ENCODE measurements around the gene NRTN. TPM values are rescaled to one million over a fixed set of nuclear protein-coding genes. Genes with fewer than 3 reads are reported as not detected.

The NRTN gene
- total RNA-seq: 1.7 to 2.8 TPM (median 2.4 TPM) in 3 replicates

GRCh38 chr19:5804516-5805461 is at the start of gene NRTN:
NRTN (plus strand) TSS chr19:5805067; CDS start chr19:5824166, 19,099 bp downstream.
- Mint-ChIP-seq H3K27ac (peak within 1 kb of the TSS; percentile 50), H3K36me3 (no peaks in the 10 kb centered on the region), H3K9me3 (no peaks in the 10 kb centered on the region), H3K4me3 (peak within 1 kb of the TSS; percentile 60), H3K4me1 (peaks cover 20% of the 10 kb centered on the region), H3K27me3 (ENCODE audit: low read depth) (peaks cover 46% of the 10 kb centered on the region)
- no peak for TF ChIP-seq CTCF (IDR thresholded peaks at IDR 0.05; ENCODE audit: unreplicated experiment)
- no peak for DNase-seq (ENCODE audit: low spot score in 2 of 2, unreplicated experiment in 2 of 2)

GRCh38 chr19:5762608-5763217 is 42.2 kb upstream of the NRTN start:
- DNase-seq (ENCODE audit: low spot score in 2 of 2, unreplicated experiment in 2 of 2): no peak
- Mint-ChIP-seq H3K36me3 (no peaks in the 10 kb centered on the region), H3K9me3 (no peaks in the 10 kb centered on the region), H3K27me3 (ENCODE audit: low read depth) (peaks cover 2% of the 10 kb centered on the region), H3K27ac (no peak overlapping the region), H3K4me1 (no peaks in the 10 kb centered on the region), H3K4me3 (no peak overlapping the region)
- TF ChIP-seq CTCF (IDR thresholded peaks at IDR 0.05; ENCODE audit: unreplicated experiment): no peak

- Mint-ChIP-seq H3K36me3 (no peaks in the 10 kb centered on the region), H3K27me3 (ENCODE audit: low read depth) (no peaks in the 10 kb centered on the region), H3K27ac (no peak overlapping the region), H3K4me3 (no peak overlapping the region), H3K4me1 (no peaks in the 10 kb centered on the region), H3K9me3 (no peaks in the 10 kb centered on the region)
- TF ChIP-seq CTCF (IDR thresholded peaks at IDR 0.05; ENCODE audit: unreplicated experiment): no peak
- no peak for DNase-seq (ENCODE audit: low spot score in 2 of 2, unreplicated experiment in 2 of 2)
Observed at GRCh38 chr19:5765220-5765619, 39.6 kb upstream of the NRTN start.

GRCh38 chr19:5767949-5768348 is 36.9 kb upstream of the NRTN start:
- no peaks in the 10 kb centered on the region for H3K4me1 Mint-ChIP-seq
- no peaks in the 10 kb centered on the region for H3K9me3 Mint-ChIP-seq
- TF ChIP-seq CTCF (IDR thresholded peaks at IDR 0.05; ENCODE audit: unreplicated experiment): no peak
- DNase-seq (ENCODE audit: low spot score in 2 of 2, unreplicated experiment in 2 of 2): no peak
- no peaks in the 10 kb centered on the region for H3K36me3 Mint-ChIP-seq
- no peaks in the 10 kb centered on the region for H3K27me3 Mint-ChIP-seq (ENCODE audit: low read depth)
- no peak overlapping the region for H3K27ac Mint-ChIP-seq
- no peak overlapping the region for H3K4me3 Mint-ChIP-seq

- Mint-ChIP-seq H3K27me3 (ENCODE audit: low read depth) (no peaks in the 10 kb centered on the region), H3K36me3 (no peaks in the 10 kb centered on the region), H3K27ac (no peak overlapping the region), H3K4me1 (no peaks in the 10 kb centered on the region), H3K9me3 (no peaks in the 10 kb centered on the region), H3K4me3 (no peak overlapping the region)
- no peak for TF ChIP-seq CTCF (IDR thresholded peaks at IDR 0.05; ENCODE audit: unreplicated experiment)
- no peak for DNase-seq (ENCODE audit: low spot score in 2 of 2, unreplicated experiment in 2 of 2)
Observed at GRCh38 chr19:5772416-5772815, 32.5 kb upstream of the NRTN start.

Measured in mesothelial cell of epicardium (in vitro differentiated cells).